Measurements from ENCODE around the gene ABCF2. TPM values are rescaled to one million over a fixed set of nuclear protein-coding genes. Genes with fewer than 3 reads are reported as not detected.
A peak's percentile ranks its signal among the peaks of the same experiment; 100 is the strongest.

The ABCF2 gene
- total RNA-seq, 2 experiments from 2014 or later = 31.7 to 34.3 TPM

DNA sequence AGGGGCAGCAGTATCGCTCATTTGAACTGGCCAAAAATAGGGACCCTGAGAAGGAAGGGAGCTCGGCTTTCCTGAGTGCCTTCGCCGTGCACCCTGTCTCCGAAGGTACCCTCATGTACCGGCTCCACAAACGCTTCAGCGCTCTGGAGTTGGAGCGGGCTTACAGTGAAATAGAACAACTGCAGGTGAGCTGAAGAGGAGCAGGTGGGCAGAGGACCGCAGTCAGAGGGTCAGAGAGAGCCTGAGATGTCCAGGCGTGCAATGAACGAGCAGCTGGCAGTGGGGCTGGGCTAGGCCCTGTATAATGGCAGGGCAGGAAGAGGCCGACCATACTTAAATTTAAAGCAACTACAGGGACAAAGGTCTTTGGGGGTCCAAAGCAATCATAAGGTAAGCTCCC lies 9.4 kb upstream of the ABCF2 start:
- H3K27ac Mint-ChIP-seq = no peak overlapping the region
- H3K27me3 Mint-ChIP-seq = no peaks in the 10 kb centered on the region
- H3K4me3 Mint-ChIP-seq = no peak overlapping the region
- H3K4me1 Mint-ChIP-seq = peaks cover 23% of the 10 kb centered on the region
- H3K9me3 Mint-ChIP-seq = no peaks in the 10 kb centered on the region
- ChIA-PET CTCF (interaction anchor here (0.8 to 1.5 kb wide), 4 partner anchors 8 to 80 kb away, joined by 3 read pairs; partner anchors contain the start of gene ABCF2), POLR2A (no interaction called here)
- DNase-seq = no peak
- H3K36me3 Mint-ChIP-seq (ENCODE audit: low read depth) = peaks cover 18% of the 10 kb centered on the region

DNA sequence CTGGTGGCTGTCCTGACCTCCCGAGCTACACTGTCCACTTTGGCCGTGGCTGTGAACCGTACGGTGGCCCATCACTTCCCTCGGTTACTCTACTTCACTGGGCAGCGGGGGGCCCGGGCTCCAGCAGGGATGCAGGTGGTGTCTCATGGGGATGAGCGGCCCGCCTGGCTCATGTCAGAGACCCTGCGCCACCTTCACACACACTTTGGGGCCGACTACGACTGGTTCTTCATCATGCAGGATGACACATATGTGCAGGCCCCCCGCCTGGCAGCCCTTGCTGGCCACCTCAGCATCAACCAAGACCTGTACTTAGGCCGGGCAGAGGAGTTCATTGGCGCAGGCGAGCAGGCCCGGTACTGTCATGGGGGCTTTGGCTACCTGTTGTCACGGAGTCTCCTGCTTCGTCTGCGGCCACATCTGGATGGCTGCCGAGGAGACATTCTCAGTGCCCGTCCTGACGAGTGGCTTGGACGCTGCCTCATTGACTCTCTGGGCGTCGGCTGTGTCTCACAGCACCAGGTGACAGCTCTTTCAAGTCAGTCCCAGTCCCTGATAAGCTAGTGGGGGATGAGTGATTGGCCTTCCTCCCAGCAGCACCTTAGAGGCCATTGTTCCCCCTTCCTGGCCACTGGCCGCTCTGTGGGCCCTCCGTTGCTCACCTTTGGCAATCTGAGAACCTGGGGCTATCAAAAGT lies 8.2 kb upstream of the ABCF2 start:
- H3K36me3 Mint-ChIP-seq (ENCODE audit: low read depth) = peaks cover 18% of the 10 kb centered on the region
- H3K4me1 Mint-ChIP-seq = peaks cover 28% of the 10 kb centered on the region
- no peaks in the 10 kb centered on the region for H3K9me3 Mint-ChIP-seq
- H3K4me3 Mint-ChIP-seq = no peak overlapping the region
- ChIA-PET POLR2A (no interaction called here), CTCF (interaction anchor here (0.6 to 4.1 kb wide), 3 partner anchors 8 to 208 kb away, joined by 3 to 32 read pairs (median 4); no protein-coding TSS in a partner anchor)
- H3K27me3 Mint-ChIP-seq = no peaks in the 10 kb centered on the region
- DNase-seq = no peak
- H3K27ac Mint-ChIP-seq = no peak overlapping the region

DNA sequence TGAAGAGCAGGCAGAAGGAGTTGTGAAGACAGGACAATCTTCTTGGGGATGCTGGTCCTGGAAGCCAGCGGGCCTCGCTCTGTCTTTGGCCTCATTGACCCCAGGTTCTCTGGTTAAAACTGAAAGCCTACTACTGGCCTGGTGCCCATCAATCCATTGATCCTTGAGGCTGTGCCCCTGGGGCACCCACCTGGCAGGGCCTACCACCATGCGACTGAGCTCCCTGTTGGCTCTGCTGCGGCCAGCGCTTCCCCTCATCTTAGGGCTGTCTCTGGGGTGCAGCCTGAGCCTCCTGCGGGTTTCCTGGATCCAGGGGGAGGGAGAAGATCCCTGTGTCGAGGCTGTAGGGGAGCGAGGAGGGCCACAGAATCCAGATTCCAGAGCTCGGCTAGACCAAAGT lies 6.8 kb upstream of the ABCF2 start:
- no peak for DNase-seq

DNA sequence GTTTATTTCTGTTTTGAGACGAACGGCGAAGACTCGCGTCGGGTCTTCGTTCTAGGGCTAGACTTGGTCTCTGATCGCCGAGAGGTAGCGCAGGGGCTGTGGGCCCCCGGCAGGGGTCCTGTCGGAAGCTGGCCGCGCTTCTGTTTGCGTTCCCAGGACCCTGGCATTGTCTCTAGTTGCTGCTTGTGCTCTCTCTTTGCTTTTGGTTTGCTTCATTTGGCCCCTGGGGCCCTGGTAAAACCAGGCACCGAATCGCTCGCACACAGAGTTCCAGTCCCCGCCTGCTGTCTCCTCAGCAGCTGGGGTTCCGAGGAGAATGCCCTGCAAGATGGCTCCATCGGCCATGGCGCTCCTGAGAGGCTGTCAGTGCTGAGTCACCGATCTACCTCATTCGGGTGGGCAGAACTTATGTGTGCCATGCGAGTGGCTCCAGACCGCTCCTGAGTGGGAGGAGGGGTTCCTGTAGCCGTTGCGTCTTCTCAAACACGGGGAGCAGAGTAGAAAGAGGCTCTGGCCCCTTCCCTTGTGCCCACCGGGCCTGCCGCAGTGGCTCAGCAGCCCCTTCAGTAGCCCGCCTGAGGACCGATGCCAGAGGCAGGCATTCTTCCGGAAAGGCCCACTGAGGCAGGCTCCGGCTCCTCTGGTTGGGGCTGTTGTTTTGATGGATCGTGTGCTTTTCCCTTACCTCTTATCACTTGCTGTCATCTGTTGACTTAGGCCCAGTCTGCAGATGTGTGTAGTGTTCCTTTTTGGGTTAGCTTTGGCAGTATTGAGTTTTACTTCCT lies 6.1 kb upstream of the ABCF2 start:
- peaks cover 14% of the 10 kb centered on the region for H3K36me3 Mint-ChIP-seq (ENCODE audit: low read depth)
- peak overlapping the region; percentile 99 for H3K4me3 Mint-ChIP-seq
- peak; percentile 67 for DNase-seq
- no peaks in the 10 kb centered on the region for H3K9me3 Mint-ChIP-seq
- peaks cover 29% of the 10 kb centered on the region for H3K4me1 Mint-ChIP-seq
- CTCF ChIA-PET = interaction anchor here (0.6 to 4.1 kb wide), 2 partner anchors 10 to 61 kb away, joined by 3 to 32 read pairs; no protein-coding TSS in a partner anchor
- POLR2A ChIA-PET = no interaction called here
- no peaks in the 10 kb centered on the region for H3K27me3 Mint-ChIP-seq
- peak overlapping the region; percentile 98 for H3K27ac Mint-ChIP-seq

More for the DNA sequence above, 6.8 kb upstream of the ABCF2 start:
- ChIA-PET CTCF (interaction anchor here (1.0 to 4.1 kb wide), 2 partner anchors 10 to 12 kb away, joined by 4 to 32 read pairs; no protein-coding TSS in a partner anchor), POLR2A (no interaction called here)
- Mint-ChIP-seq H3K27me3 (no peaks in the 10 kb centered on the region), H3K36me3 (ENCODE audit: low read depth) (peaks cover 14% of the 10 kb centered on the region), H3K9me3 (no peaks in the 10 kb centered on the region), H3K4me3 (peak overlapping the region; percentile 99), H3K27ac (peak overlapping the region; percentile 98), H3K4me1 (peaks cover 26% of the 10 kb centered on the region)

DNA sequence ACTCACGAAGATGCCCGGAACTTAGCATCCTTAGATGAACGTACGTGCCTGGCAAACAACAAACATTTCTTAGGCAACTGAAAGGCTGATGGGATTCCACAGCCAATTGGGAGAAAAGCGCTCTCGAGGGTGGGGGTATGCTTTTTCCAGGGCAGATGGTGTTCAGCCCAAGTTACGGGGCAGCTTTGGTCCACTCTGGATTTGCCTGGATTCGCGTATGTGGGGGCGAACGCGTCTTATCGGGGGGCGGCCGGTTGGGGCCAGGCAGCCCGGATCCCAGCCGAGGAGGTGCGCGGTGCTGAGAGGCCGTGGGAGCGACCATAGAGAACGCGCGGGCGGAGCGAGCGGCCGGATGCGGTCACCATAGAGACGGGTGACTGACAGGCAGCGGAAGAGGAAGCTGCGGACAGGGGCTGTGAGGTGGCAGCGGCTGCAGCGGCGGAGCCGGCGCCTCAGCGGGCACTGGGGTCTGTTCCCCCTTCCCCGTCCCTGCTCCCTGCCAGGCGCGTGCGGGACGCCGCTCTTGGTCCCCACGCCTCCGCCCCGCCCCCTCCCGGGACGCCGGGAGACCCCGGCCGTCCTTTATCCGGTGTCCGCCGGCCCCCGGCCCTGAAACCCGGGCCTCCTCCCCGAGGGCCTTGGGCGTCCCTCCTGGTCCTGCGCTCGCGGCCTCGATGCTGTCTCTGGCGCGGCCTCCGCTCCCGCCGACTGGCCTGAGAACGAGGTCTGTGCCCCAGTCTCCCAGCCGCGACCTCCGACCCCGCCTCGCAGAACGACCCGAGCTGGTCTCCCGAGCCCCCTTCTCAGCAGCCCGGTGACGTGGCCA lies 5.3 kb upstream of the ABCF2 start, which contains the start of gene CHPF2:
CHPF2 (plus strand) TSS at position 393 of the 826 bp plus-strand sequence. CDS start 1,529 bp downstream, outside the sequence.
- peak; percentile 93 for DNase-seq
- Mint-ChIP-seq H3K4me1 (peaks cover 36% of the 10 kb centered on the region), H3K27me3 (no peaks in the 10 kb centered on the region), H3K4me3 (peak within 1 kb of the TSS; percentile 99), H3K27ac (peak within 1 kb of the TSS; percentile 98), H3K36me3 (ENCODE audit: low read depth) (peaks cover 14% of the 10 kb centered on the region), H3K9me3 (no peaks in the 10 kb centered on the region)
- POLR2A ChIA-PET = no interaction called here
- CTCF ChIA-PET = interaction anchor here (0.6 to 4.1 kb wide), 2 partner anchors 11 to 60 kb away, joined by 3 to 32 read pairs; no protein-coding TSS in a partner anchor

DNA sequence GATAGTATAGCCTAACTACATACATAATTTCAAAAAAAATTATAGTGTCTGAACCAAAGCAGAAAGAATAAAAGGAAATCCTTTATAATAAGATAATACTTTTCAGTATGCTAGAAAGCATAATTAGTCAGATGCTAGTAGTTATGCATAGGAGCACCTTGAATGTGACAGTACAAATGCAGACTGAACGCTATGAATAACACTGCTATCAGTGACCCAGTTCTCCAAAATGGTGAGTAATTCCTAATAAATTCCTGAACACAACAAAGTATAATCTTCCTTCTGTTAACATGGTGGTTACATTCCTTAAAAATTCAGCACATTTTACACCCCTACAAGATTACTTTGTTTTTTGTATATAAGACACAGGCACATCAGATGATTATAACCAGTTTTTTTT lies 4.1 kb upstream of the ABCF2 start:
- ChIA-PET CTCF (no interaction called here), POLR2A (no interaction called here)
- peaks cover 14% of the 10 kb centered on the region for H3K36me3 Mint-ChIP-seq (ENCODE audit: low read depth)
- H3K4me1 Mint-ChIP-seq = peaks cover 48% of the 10 kb centered on the region
- peak overlapping the region; percentile 5 for H3K27ac Mint-ChIP-seq
- DNase-seq = no peak
- H3K4me3 Mint-ChIP-seq = peak overlapping the region; percentile 99
- H3K9me3 Mint-ChIP-seq = no peaks in the 10 kb centered on the region
- H3K27me3 Mint-ChIP-seq = no peaks in the 10 kb centered on the region

DNA sequence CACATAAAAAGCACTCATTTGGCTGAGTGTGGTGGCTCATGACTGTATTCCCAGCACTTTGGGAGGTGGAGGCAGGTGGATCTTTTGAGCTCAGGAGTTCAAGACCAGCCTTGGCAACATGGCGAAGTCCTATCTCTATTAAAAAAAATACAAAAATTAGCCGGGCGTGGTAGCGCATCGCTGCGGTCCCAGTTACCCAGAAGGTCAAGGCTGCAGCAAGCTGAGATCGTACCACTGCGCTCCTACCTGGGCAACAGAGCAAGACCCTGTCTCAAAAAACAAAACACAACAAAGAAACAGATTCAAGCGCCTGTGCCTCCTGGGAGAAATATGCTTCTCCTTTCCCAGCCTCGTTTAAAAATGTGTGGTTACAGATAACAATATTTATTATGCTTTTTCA lies 2.2 kb upstream of the ABCF2 start:
- no peak for DNase-seq
- Mint-ChIP-seq H3K4me3 (no peak overlapping the region), H3K36me3 (ENCODE audit: low read depth) (peaks cover 17% of the 10 kb centered on the region), H3K27ac (no peak overlapping the region), H3K9me3 (no peaks in the 10 kb centered on the region), H3K27me3 (no peaks in the 10 kb centered on the region), H3K4me1 (peaks cover 59% of the 10 kb centered on the region)
- ChIA-PET CTCF (interaction anchor here (4.9 kb wide), 1 partner anchor 15 kb away, joined by 26 read pairs; no protein-coding TSS in a partner anchor), POLR2A (interaction anchor here (0.7 kb wide), 1 partner anchor 816 kb away, joined by 3 read pairs; no protein-coding TSS in a partner anchor)

DNA sequence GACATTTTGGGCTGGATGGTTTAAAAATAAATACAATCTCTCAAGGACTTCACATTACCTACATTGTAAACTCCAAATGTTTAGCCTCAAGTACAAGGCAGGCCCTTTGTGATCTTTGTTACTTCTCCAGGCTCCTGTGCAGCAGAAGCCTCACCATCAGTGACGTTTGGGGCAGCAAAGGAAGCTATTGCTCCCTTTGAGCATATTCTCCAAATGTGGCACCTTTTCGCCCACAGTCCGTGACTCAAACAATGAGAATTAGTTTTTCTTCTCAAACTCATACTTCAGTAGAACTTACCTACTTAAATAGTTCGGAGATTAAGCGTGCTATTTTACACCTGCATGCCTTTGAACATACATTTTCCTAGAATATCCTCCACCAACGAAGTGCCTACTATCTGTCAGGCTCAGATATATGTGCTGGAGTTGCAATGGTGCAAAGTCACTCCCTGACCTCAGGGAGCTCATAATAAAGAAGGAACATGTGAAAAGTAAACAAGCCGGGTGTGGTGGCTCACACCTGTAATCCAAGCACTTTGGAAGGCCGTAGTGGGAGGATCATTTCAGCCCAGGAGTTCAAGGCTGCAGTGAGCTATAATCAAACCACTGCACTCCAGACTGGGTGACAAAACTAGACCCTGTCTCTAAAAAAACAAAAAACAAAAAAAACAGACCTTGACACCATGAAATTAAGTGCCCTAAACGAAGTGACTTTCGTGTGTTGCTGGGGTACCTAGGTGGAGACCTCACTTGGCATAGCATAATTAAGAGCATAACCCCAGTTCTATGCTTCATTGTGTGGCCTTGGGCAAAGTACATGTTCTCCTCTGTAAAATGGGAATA lies 1.2 kb upstream of the ABCF2 start:
- no peaks in the 10 kb centered on the region for H3K9me3 Mint-ChIP-seq
- H3K36me3 Mint-ChIP-seq (ENCODE audit: low read depth) = peaks cover 22% of the 10 kb centered on the region
- H3K27ac Mint-ChIP-seq = peak overlapping the region; percentile 95
- no peak for DNase-seq
- peak overlapping the region; percentile 99 for H3K4me3 Mint-ChIP-seq
- H3K4me1 Mint-ChIP-seq = peaks cover 52% of the 10 kb centered on the region
- ChIA-PET POLR2A (interaction anchor here (0.6 to 0.7 kb wide), 2 partner anchors 120 to 815 kb away, joined by 3 to 5 read pairs; no protein-coding TSS in a partner anchor), CTCF (interaction anchor here (0.5 to 4.9 kb wide), 2 partner anchors 16 to 1982 kb away, joined by 9 to 26 read pairs; no protein-coding TSS in a partner anchor)
- no peaks in the 10 kb centered on the region for H3K27me3 Mint-ChIP-seq

DNA sequence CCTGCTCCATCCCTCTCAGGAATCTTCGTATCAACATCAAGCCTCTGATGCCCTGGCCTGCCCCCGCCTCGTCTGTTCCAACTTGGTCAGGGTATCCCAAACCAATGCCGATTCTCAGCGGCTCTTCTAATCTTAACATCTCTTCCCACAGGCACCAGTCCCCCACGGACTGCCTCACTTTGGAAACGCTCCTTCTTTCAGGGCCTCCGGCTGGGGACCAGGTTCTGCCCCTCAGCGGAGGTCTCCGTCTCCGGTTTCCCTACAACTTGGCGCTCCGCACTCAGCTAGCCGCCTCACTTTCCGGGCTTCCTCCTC lies 488 bp downstream of the ABCF2 start:
- Mint-ChIP-seq H3K27me3 (no peaks in the 10 kb centered on the region), H3K9me3 (no peaks in the 10 kb centered on the region), H3K36me3 (ENCODE audit: low read depth) (peaks cover 33% of the 10 kb centered on the region), H3K4me1 (peaks cover 45% of the 10 kb centered on the region), H3K4me3 (peak overlapping the region; percentile 99), H3K27ac (peak overlapping the region; percentile 95)
- ChIA-PET CTCF (interaction anchor here (0.6 to 4.9 kb wide), 11 partner anchors 9 to 241 kb away, joined by 3 to 26 read pairs (median 3); partner anchors contain the start of gene GBX1), POLR2A (no interaction called here)
- no peak for DNase-seq

DNA sequence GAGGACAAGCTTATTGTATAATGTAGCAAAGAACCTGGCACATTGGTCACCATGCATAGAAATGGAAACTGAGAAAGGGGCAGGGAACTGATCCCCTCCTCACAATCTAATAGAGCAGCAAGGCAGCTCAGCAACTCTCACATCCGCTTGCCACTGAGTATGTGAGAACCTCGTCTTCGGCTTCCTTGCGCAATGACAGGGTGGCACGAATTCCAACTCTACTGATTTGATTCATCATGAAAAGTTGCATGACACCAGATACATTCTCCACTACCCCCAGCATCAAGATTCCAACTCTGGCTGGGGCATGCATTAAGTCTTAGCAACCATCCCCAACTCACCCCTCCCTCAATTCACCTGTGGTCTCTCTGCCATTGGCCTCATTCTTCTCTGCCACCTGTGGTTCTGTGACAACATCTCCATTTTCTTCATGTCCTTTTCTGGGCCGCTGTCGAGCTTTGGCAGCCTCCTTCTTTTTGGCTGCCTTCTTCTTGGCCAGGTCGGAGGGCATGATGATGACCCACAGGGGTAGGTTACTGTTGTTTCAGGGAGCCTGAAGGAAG lies 976 bp downstream of the ABCF2 start:
- H3K27ac Mint-ChIP-seq = peak overlapping the region; percentile 95
- peak overlapping the region; percentile 99 for H3K4me3 Mint-ChIP-seq
- peaks cover 40% of the 10 kb centered on the region for H3K4me1 Mint-ChIP-seq
- H3K9me3 Mint-ChIP-seq = no peaks in the 10 kb centered on the region
- ChIA-PET CTCF (interaction anchor here (1.0 to 4.9 kb wide), 6 partner anchors 8 to 115 kb away, joined by 3 to 26 read pairs (median 6); partner anchors contain the start of gene NUB1), POLR2A (no interaction called here)
- H3K36me3 Mint-ChIP-seq (ENCODE audit: low read depth) = peaks cover 35% of the 10 kb centered on the region
- no peak for DNase-seq
- H3K27me3 Mint-ChIP-seq = no peaks in the 10 kb centered on the region

DNA sequence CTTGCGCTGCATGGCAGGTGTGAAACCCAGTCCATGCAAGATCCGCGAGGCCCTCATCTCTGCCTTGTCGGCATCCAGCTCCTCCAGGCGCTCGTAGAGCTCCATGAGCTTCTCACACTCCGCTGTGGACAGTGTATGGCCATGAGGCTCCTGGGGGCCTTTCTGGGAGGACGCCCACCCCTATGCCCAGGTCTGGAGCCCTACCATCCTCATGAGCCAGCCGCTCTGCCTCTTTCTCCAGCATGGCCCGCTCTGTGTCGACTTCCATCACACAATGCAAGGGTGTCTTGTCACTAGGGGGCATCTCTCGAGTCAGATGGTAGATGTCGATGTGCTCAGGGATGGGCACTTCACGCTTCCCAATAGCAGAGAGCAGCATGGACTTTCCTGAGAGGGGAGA lies 3.3 kb downstream of the ABCF2 start:
- peaks cover 41% of the 10 kb centered on the region for H3K36me3 Mint-ChIP-seq (ENCODE audit: low read depth)
- no peaks in the 10 kb centered on the region for H3K27me3 Mint-ChIP-seq
- CTCF ChIA-PET = interaction anchor here (1.1 to 1.2 kb wide), 2 partner anchors 12 to 20 kb away, joined by 3 read pairs; no protein-coding TSS in a partner anchor

More for the DNA sequence above, 3.3 kb downstream of the ABCF2 start:
- POLR2A ChIA-PET = no interaction called here
- H3K4me3 Mint-ChIP-seq = no peak overlapping the region
- no peak for DNase-seq
- H3K27ac Mint-ChIP-seq = no peak overlapping the region
- H3K9me3 Mint-ChIP-seq = no peaks in the 10 kb centered on the region
- H3K4me1 Mint-ChIP-seq = peaks cover 39% of the 10 kb centered on the region
